Endodermal cell (in vitro differentiated cells): ENCODE measurements around the gene OMA1. TPM values are rescaled to one million over a fixed set of nuclear protein-coding genes. Genes with fewer than 3 reads are reported as not detected.
A peak's percentile ranks its signal among the peaks of the same experiment; 100 is the strongest.
"Not testable (repeated sequence)": the region's sequence is repeated elsewhere in the genome, so short reads cannot be mapped to it uniquely, and the experiment has no call there.

Experiments used
- DNase-seq: peaks from one replicate; pipeline ENCODE4 v3.0.0-alpha.2; 2017
- H3K27ac ChIP-seq: 2 replicates; pipeline ENCODE4 v1.5.1; 2013; ENCODE audit warnings: mild to moderate bottlenecking, low read depth, low read length, moderate library complexity
- H3K27me3 ChIP-seq: 2 replicates; pipeline ENCODE4 v1.6.1; 2013; ENCODE audit warnings: mild to moderate bottlenecking, low read length, moderate library complexity; ENCODE audit not compliant: insufficient read depth, control insufficient read depth, poor library complexity, severe bottlenecking
- H3K36me3 ChIP-seq: 2 replicates; pipeline ENCODE4 v1.7.0; 2013; ENCODE audit warnings: mild to moderate bottlenecking, low read length, moderate library complexity; ENCODE audit not compliant: control insufficient read depth, insufficient read depth
- H3K4me1 ChIP-seq: one replicate; pipeline ENCODE4 v1.7.0; 2013; ENCODE audit warnings: low read length; ENCODE audit not compliant: control insufficient read depth, insufficient read depth
- H3K4me3 ChIP-seq: 2 replicates; pipeline ENCODE4 v1.5.1; 2013; ENCODE audit warnings: mild to moderate bottlenecking, low read length, moderate library complexity
- H3K9ac ChIP-seq: 2 replicates; pipeline ENCODE4 v1.6.1; 2013; ENCODE audit warnings: mild to moderate bottlenecking, low read length, moderate library complexity; ENCODE audit not compliant: poor library complexity, severe bottlenecking; ENCODE audit errors: extremely low read depth
- H3K9me3 ChIP-seq: 2 replicates; pipeline ENCODE4 v1.6.1; 2013; ENCODE audit warnings: mild to moderate bottlenecking, low read length, moderate library complexity; ENCODE audit not compliant: control insufficient read depth
- H3K27ac Mint-ChIP-seq: 2 replicates; pipeline ENCODE4 v1.8.0; 2020; ENCODE audit warnings: mixed read lengths
- H3K27me3 Mint-ChIP-seq: 2 replicates; pipeline ENCODE4 v1.8.0; 2021; ENCODE audit warnings: mild to moderate bottlenecking, mixed read lengths; ENCODE audit not compliant: insufficient read depth
- H3K36me3 Mint-ChIP-seq: 2 replicates; pipeline ENCODE4 v1.8.0; 2020; ENCODE audit warnings: low read depth, mixed read lengths
- H3K4me1 Mint-ChIP-seq: 2 replicates; pipeline ENCODE4 v1.8.0; 2020; ENCODE audit warnings: mixed read lengths
- H3K4me3 Mint-ChIP-seq: 2 replicates; pipeline ENCODE4 v1.8.0; 2020; ENCODE audit warnings: mild to moderate bottlenecking, moderate library complexity, mixed read lengths
- H3K9me3 Mint-ChIP-seq: 2 replicates; pipeline ENCODE4 v1.8.0; 2020; ENCODE audit warnings: mild to moderate bottlenecking, mixed read lengths
- CTCF ChIP-seq: fragments of 200-600 bp; sonication (generic); conservative IDR thresholded peaks from 2 replicates; pipeline ENCODE4 v1.5.0; 2021; ENCODE audit warnings: antibody characterized with exemption, mild to moderate bottlenecking
- WGBS, 2 experiments: methylation state at CpG; one replicate each; pipeline versions ENCODE4 v1.1.5 to v1.1.7; 2013; ENCODE audit warnings: missing lambda C conversion rate in 2 of 2, mixed read lengths in 1 of 2; ENCODE audit not compliant: insufficient coverage in 1 of 2, insufficient read length in 1 of 2; 5-methylcytosine and 5-hydroxymethylcytosine counted together
- total RNA-seq, 2 donors: library from RNA; stranded (reverse); fragmentation: NEBNext Ultra II Directional in 1 of 2; extraction: Animal tissue kit (Norgen Biotek cat#: 25700) in 1 of 2; gene quantifications; 2 replicates in 1 of 2; 3 replicates in 1 of 2; pipeline ENCODE4 v1.2.1, GENCODE V29; 2021

Gene OMA1
- total RNA-seq, 2 donors from 2014 or later: 13.0 to 18.4 TPM

- Mint-ChIP-seq H3K9me3 (no peaks in the 10 kb centered on the region), H3K4me3 (no peak overlapping the region), H3K4me1 (peaks cover under 1% of the 10 kb centered on the region), H3K36me3 (no peaks in the 10 kb centered on the region), H3K27ac (no peak overlapping the region), H3K27me3 (peaks cover 25% of the 10 kb centered on the region)
- WGBS, 2 experiments: 42 to 58% methylated on average over 2 of the region's 2 CpGs
- H3K36me3 ChIP-seq: no peaks in the 10 kb centered on the region
- H3K9me3 ChIP-seq: no peaks in the 10 kb centered on the region
- peaks cover 14% of the 10 kb centered on the region for H3K27me3 ChIP-seq
- no peak overlapping the region for H3K27ac ChIP-seq
- H3K9ac ChIP-seq: no peak overlapping the region
- no peaks in the 10 kb centered on the region for H3K4me1 ChIP-seq
- no peak for TF ChIP-seq CTCF
- no peak for DNase-seq
- no peak overlapping the region for H3K4me3 ChIP-seq
Measured at GRCh38 chr1:58585166-58585565, 38.6 kb upstream of the OMA1 start.

- Mint-ChIP-seq H3K36me3 (no peaks in the 10 kb centered on the region), H3K4me3 (no peak overlapping the region), H3K27me3 (peaks cover 30% of the 10 kb centered on the region), H3K9me3 (no peaks in the 10 kb centered on the region), H3K27ac (no peak overlapping the region), H3K4me1 (peaks cover 4% of the 10 kb centered on the region)
- no peaks in the 10 kb centered on the region for H3K9me3 ChIP-seq
- no peak for TF ChIP-seq CTCF
- H3K4me1 ChIP-seq: no peaks in the 10 kb centered on the region
- H3K36me3 ChIP-seq: no peaks in the 10 kb centered on the region
- no peak overlapping the region for H3K27ac ChIP-seq
- no peak overlapping the region for H3K9ac ChIP-seq
- H3K27me3 ChIP-seq: peaks cover 15% of the 10 kb centered on the region
- no peak overlapping the region for H3K4me3 ChIP-seq
- WGBS, 2 experiments: 58 to 86% methylated on average over 5 to 8 of the region's 8 CpGs
- peak; percentile 75 for DNase-seq
Measured at GRCh38 chr1:58584082-58584895, 37.8 kb upstream of the OMA1 start.

- TF ChIP-seq CTCF: no peak
- H3K4me3 Mint-ChIP-seq: no peak overlapping the region
- Histone ChIP-seq H3K4me3 (no peak overlapping the region), H3K27ac (no peak overlapping the region), H3K9me3 (no peaks in the 10 kb centered on the region), H3K36me3 (no peaks in the 10 kb centered on the region), H3K9ac (no peak overlapping the region), H3K27me3 (peaks cover 20% of the 10 kb centered on the region), H3K4me1 (no peaks in the 10 kb centered on the region)
- DNase-seq: no peak
- peaks cover 4% of the 10 kb centered on the region for H3K4me1 Mint-ChIP-seq
- H3K9me3 Mint-ChIP-seq: no peaks in the 10 kb centered on the region
- H3K27me3 Mint-ChIP-seq: peaks cover 37% of the 10 kb centered on the region
- 100% methylated on average over 1 of the region's 1 CpG for WGBS, 2 experiments
- H3K27ac Mint-ChIP-seq: no peak overlapping the region
- no peaks in the 10 kb centered on the region for H3K36me3 Mint-ChIP-seq
Measured at GRCh38 chr1:58583496-58583895, 37.0 kb upstream of the OMA1 start.

GRCh38 chr1:58582143-58582542 is 35.6 kb upstream of the OMA1 start:
- H3K27me3 Mint-ChIP-seq: peaks cover 50% of the 10 kb centered on the region
- not testable (repeated sequence) for H3K4me1 Mint-ChIP-seq, H3K9me3 Mint-ChIP-seq, H3K4me3 Mint-ChIP-seq, H3K36me3 Mint-ChIP-seq, H3K27ac ChIP-seq, H3K27ac Mint-ChIP-seq, H3K9ac ChIP-seq, H3K4me1 ChIP-seq, H3K9me3 ChIP-seq, H3K36me3 ChIP-seq, DNase-seq, H3K4me3 ChIP-seq
- no CpG with 5 or more reads among the region's 1 CpG for WGBS, 2 experiments
- peaks cover 34% of the 10 kb centered on the region for H3K27me3 ChIP-seq
